H9 (cell line): ENCODE results near the gene LNPEP. TPM values are rescaled to one million over a fixed set of nuclear protein-coding genes. Genes with fewer than 3 reads are reported as not detected.

Source experiments
- DNase-seq: peaks from one replicate; pipeline ENCODE4 v3.0.0-alpha.2; 2017
- H2AFZ ChIP-seq: one replicate; pipeline ENCODE4 v1.6.1; 2013; ENCODE audit warnings: mild to moderate bottlenecking, low read length, control low read depth, moderate library complexity
- H2AK5ac ChIP-seq: 2 replicates; pipeline ENCODE4 v1.6.1; 2013; ENCODE audit warnings: low read length, control low read depth, mixed read lengths; ENCODE audit not compliant: insufficient read length
- H2BK120ac ChIP-seq: one replicate; pipeline ENCODE4 v1.6.1; 2013; ENCODE audit warnings: low read depth, mild to moderate bottlenecking, low read length, control low read depth, inconsistent platforms; ENCODE audit not compliant: poor library complexity, severe bottlenecking
- H2BK12ac ChIP-seq: 2 replicates; pipeline ENCODE4 v1.6.1; 2013; ENCODE audit warnings: low read length, control low read depth, mixed read lengths, low read depth; ENCODE audit not compliant: insufficient read length
- H2BK15ac ChIP-seq: 2 replicates; pipeline ENCODE4 v1.6.1; 2013; ENCODE audit warnings: low read depth, low read length, control low read depth
- H2BK20ac ChIP-seq: one replicate; pipeline ENCODE4 v1.6.1; 2013; ENCODE audit warnings: low read depth, mild to moderate bottlenecking, low read length, control low read depth, inconsistent platforms; ENCODE audit not compliant: poor library complexity, severe bottlenecking
- H2BK5ac ChIP-seq: 2 replicates; pipeline ENCODE4 v1.6.1; 2013; ENCODE audit warnings: low read length, control low read depth, mixed read lengths; ENCODE audit not compliant: insufficient read length
- H3K14ac ChIP-seq: 2 replicates; pipeline ENCODE4 v1.6.1; 2013; ENCODE audit warnings: low read length, control low read depth; ENCODE audit not compliant: insufficient read depth
- H3K18ac ChIP-seq: 2 replicates; pipeline ENCODE4 v1.6.1; 2013; ENCODE audit warnings: low read depth, mild to moderate bottlenecking, mixed read lengths, low read length, control low read depth; ENCODE audit not compliant: insufficient read length
- H3K23ac ChIP-seq: 2 replicates; pipeline ENCODE4 v1.6.1; 2013; ENCODE audit warnings: low read length, control low read depth, mixed read lengths, low read depth; ENCODE audit not compliant: insufficient read length
- H3K23me2 ChIP-seq: 2 replicates; pipeline ENCODE4 v1.6.1; 2013; ENCODE audit warnings: low read depth, mild to moderate bottlenecking, mixed read lengths, low read length, control low read depth; ENCODE audit not compliant: insufficient read length, poor library complexity, severe bottlenecking
- H3K27ac ChIP-seq: 2 replicates; pipeline ENCODE4 v1.5.1; 2013; ENCODE audit warnings: low read length, control low read depth, mixed read lengths, low read depth; ENCODE audit not compliant: insufficient read length
- H3K27me3 ChIP-seq: 2 replicates; pipeline ENCODE4 v1.6.1; 2013; ENCODE audit warnings: low read length, control low read depth, inconsistent platforms; ENCODE audit not compliant: insufficient read depth
- H3K4ac ChIP-seq: 2 replicates; pipeline ENCODE4 v1.6.1; 2013; ENCODE audit warnings: low read depth, mild to moderate bottlenecking, control low read depth, inconsistent platforms, low read length, moderate library complexity
- H3K4me1 ChIP-seq: 2 replicates; pipeline ENCODE4 v1.6.1; 2013; ENCODE audit warnings: low read length, control low read depth, inconsistent platforms; ENCODE audit not compliant: insufficient read depth
- H3K4me2 ChIP-seq: 2 replicates; pipeline ENCODE4 v1.6.1; 2013; ENCODE audit warnings: low read length, control low read depth, mixed read lengths; ENCODE audit not compliant: insufficient read length, insufficient read depth
- H3K56ac ChIP-seq: 2 replicates; pipeline ENCODE4 v1.6.1; 2013; ENCODE audit warnings: low read depth, mild to moderate bottlenecking, mixed read lengths, low read length, control low read depth; ENCODE audit not compliant: insufficient read length
- H3K79me1 ChIP-seq: 2 replicates; pipeline ENCODE4 v1.6.1; 2013; ENCODE audit warnings: low read depth, mild to moderate bottlenecking, moderate library complexity, low read length, control low read depth, inconsistent platforms; ENCODE audit not compliant: insufficient read depth, poor library complexity, severe bottlenecking
- H3K79me2 ChIP-seq: 2 replicates; pipeline ENCODE4 v1.6.1; 2013; ENCODE audit warnings: low read length, control low read depth, inconsistent platforms; ENCODE audit not compliant: insufficient read depth
- H3K9ac ChIP-seq: 2 replicates; pipeline ENCODE4 v1.6.1; 2013; ENCODE audit warnings: low read length, control low read depth, mixed read lengths; ENCODE audit not compliant: insufficient read length; ENCODE audit errors: extremely low read depth
- H3K9me3 ChIP-seq: one replicate; pipeline ENCODE4 v1.6.1; 2013; ENCODE audit warnings: low read depth, low read length, inconsistent platforms; ENCODE audit not compliant: control insufficient read depth
- H3T11ph ChIP-seq: one replicate; pipeline ENCODE4 v1.6.1; 2013; ENCODE audit warnings: mild to moderate bottlenecking, low read length, control low read depth, inconsistent platforms
- H4K20me1 ChIP-seq: one replicate; pipeline ENCODE4 v1.6.1; 2013; ENCODE audit not compliant: control insufficient read depth, insufficient read length, insufficient read depth
- H4K5ac ChIP-seq: 2 replicates; pipeline ENCODE4 v1.6.1; 2013; ENCODE audit warnings: low read depth, mild to moderate bottlenecking, mixed read lengths, low read length, control low read depth; ENCODE audit not compliant: insufficient read length
- H4K8ac ChIP-seq: replicated peaks from 2 replicates; pipeline ENCODE4 v1.6.1; 2013; ENCODE audit warnings: low read length, control low read depth, mixed read lengths, low read depth; ENCODE audit not compliant: insufficient read length
- H4K91ac ChIP-seq: 2 replicates; pipeline ENCODE4 v1.6.1; 2013; ENCODE audit warnings: low read depth, mild to moderate bottlenecking, moderate library complexity, mixed read lengths, low read length, control low read depth; ENCODE audit not compliant: insufficient read length
- H3K27ac Mint-ChIP-seq, 3 experiments: 2 replicates in 2 of 3; 3 replicates in 1 of 3; pipeline ENCODE4 v1.8.0; 2020 to 2021; ENCODE audit warnings: mixed read lengths in 3 of 3, mild to moderate bottlenecking in 1 of 3, moderate library complexity in 1 of 3
- H3K27me3 Mint-ChIP-seq: 2 replicates; pipeline ENCODE4 v1.8.0; 2021; ENCODE audit warnings: low read depth, mild to moderate bottlenecking, moderate library complexity, mixed read lengths
- H3K36me3 Mint-ChIP-seq, 3 experiments: 2 replicates in 2 of 3; 3 replicates in 1 of 3; pipeline ENCODE4 v1.8.0; 2020 to 2021; ENCODE audit warnings: low read depth in 3 of 3, mixed read lengths in 3 of 3; ENCODE audit not compliant: insufficient read depth in 1 of 3
- H3K4me1 Mint-ChIP-seq, 2 experiments: 2 replicates each; pipeline ENCODE4 v1.8.0; 2020; ENCODE audit warnings: mixed read lengths in 2 of 2
- H3K4me3 Mint-ChIP-seq, 2 experiments: 2 replicates in 1 of 2; 3 replicates in 1 of 2; pipeline ENCODE4 v1.8.0; 2020 to 2021; ENCODE audit warnings: mild to moderate bottlenecking in 2 of 2, mixed read lengths in 2 of 2, moderate library complexity in 1 of 2
- H3K9me3 Mint-ChIP-seq, 2 experiments: 2 replicates in 1 of 2; 3 replicates in 1 of 2; pipeline ENCODE4 v1.8.0; 2020; ENCODE audit warnings: mild to moderate bottlenecking in 2 of 2, mixed read lengths in 2 of 2, moderate library complexity in 1 of 2
- CTCF ChIP-seq: fragments of 200-600 bp; sonication (generic); conservative IDR thresholded peaks from 3 replicates; pipeline ENCODE4 v1.8.0; 2021; ENCODE audit warnings: antibody characterized with exemption, mild to moderate bottlenecking
- WGBS: extraction: QIAGEN DNeasy Blood & Tissue Kit; methylation state at CpG from one replicate; pipeline ENCODE4 v1.1.7; 2013; ENCODE audit warnings: missing lambda C conversion rate, low lambda C conversion rate, mixed read lengths; ENCODE audit not compliant: insufficient read length; ENCODE audit errors: extremely low coverage; 5-methylcytosine and 5-hydroxymethylcytosine counted together
- total RNA-seq: library from RNA; stranded (reverse); gene quantifications from 2 replicates; pipeline ENCODE4 v1.2.1, GENCODE V29; 2021

LNPEP gene
- total RNA-seq, 1 experiment from 2014 or later = 4.1 TPM

- no peak overlapping the region for H3K56ac ChIP-seq
- no peak overlapping the region for H3K23ac ChIP-seq
- peaks cover 5% of the 10 kb centered on the region in 2 experiments; a peak in 3 of 4 replicates for H3K4me1 Mint-ChIP-seq
- H3T11ph ChIP-seq = no peak overlapping the region
- H3K4ac ChIP-seq = no peak overlapping the region
- no peak overlapping the region for H4K8ac ChIP-seq
- H2BK5ac ChIP-seq = no peak overlapping the region
- no peaks in the 10 kb centered on the region for H3K9me3 Mint-ChIP-seq
- H3K36me3 Mint-ChIP-seq = no peaks in the 10 kb centered on the region; a peak in 1 of 7 replicates
- no peak for DNase-seq
- no peak for TF ChIP-seq CTCF
- H4K5ac ChIP-seq = no peak overlapping the region
- no peaks in the 10 kb centered on the region for H3K4me1 ChIP-seq
- no peak overlapping the region for H2AFZ ChIP-seq
- H3K27ac ChIP-seq = no peak overlapping the region
- H2BK20ac ChIP-seq = no peak overlapping the region
- no peak overlapping the region for H3K14ac ChIP-seq
- no peak overlapping the region for H2BK15ac ChIP-seq
- H3K27me3 ChIP-seq = no peaks in the 10 kb centered on the region
- no peak overlapping the region for H3K4me2 ChIP-seq
- H3K79me2 ChIP-seq = no peaks in the 10 kb centered on the region
- H3K27ac Mint-ChIP-seq = no peak overlapping the region
- H3K79me1 ChIP-seq = no peaks in the 10 kb centered on the region
- no peak overlapping the region for H3K4me3 Mint-ChIP-seq
- no peaks in the 10 kb centered on the region for H3K27me3 Mint-ChIP-seq
- H2BK120ac ChIP-seq = no peak overlapping the region
- no peaks in the 10 kb centered on the region for H4K20me1 ChIP-seq
- H3K9me3 ChIP-seq = no peaks in the 10 kb centered on the region
- no CpG with 5 or more reads among the region's 3 CpGs for WGBS
- no peak overlapping the region for H4K91ac ChIP-seq
- H2BK12ac ChIP-seq = no peak overlapping the region
- H3K23me2 ChIP-seq = no peaks in the 10 kb centered on the region
- no peak overlapping the region for H2AK5ac ChIP-seq
- H3K18ac ChIP-seq = no peak overlapping the region
- H3K9ac ChIP-seq = no peak overlapping the region
These were observed 70.7 kb downstream of the LNPEP start for GRCh38 chr5:97006454-97007060.
